H54 (cell line): ENCODE measurements around the gene TRIM33.
"Not testable (repeated sequence)": the region's sequence is repeated elsewhere in the genome, so short reads cannot be mapped to it uniquely, and the experiment has no call there.

Experiments used
- DNase-seq: peaks from one replicate; pipeline ENCODE4 v3.0.0; 2011; ENCODE audit warnings: low spot score, mixed read lengths; ENCODE audit not compliant: insufficient read length
- FAIRE-seq: peaks from 3 replicates; lab custom pipeline; 2011; peaks lifted over from hg19 to GRCh38; lab: Jason Lieb, UNC
- POLR2A ChIP-seq: IDR thresholded peaks from 2 replicates; pipeline ENCODE4 v1.6.1; 2011; ENCODE audit warnings: low read depth, mild to moderate bottlenecking, low read length

TRIM33 gene

GRCh38 chr1:114437812-114438211 is 73.2 kb downstream of the TRIM33 start:
- no peak for TF ChIP-seq POLR2A
- DNase-seq (no peak), FAIRE-seq (no peak)

GRCh38 chr1:114436799-114437198 is 74.2 kb downstream of the TRIM33 start:
- no peak for DNase-seq
- no peak for FAIRE-seq
- TF ChIP-seq POLR2A: no peak

DNA sequence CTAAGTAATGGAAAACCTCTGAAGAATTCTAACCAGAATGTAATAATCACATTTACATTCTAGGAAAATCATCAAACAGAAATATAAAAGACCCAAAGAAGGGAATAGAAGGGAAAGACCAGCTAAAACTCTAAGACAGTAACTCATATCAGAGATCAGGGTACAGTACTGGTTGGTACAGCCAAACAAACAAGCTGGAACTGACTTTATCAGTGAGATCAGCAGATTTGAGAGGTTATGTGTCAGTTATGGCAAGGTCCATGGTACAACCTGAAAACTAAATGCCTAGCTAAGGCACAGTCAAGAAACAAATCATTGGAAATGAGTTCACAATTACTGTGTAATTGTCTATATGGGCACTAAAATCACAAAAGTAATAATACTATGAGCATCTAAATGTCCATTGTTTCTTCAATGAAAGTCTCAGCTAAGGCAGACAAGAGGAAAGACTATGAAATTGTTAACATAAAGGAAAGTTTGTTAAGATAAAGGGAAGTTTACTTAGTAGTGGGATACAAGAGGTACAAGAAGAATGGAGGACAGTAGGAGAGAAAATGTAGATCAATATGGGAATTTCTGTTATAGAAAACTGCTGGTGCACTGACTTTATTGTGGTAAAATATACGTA is 75.8 kb downstream of the TRIM33 start:
- no peak for FAIRE-seq
- no peak for TF ChIP-seq POLR2A
- no peak for DNase-seq

DNA sequence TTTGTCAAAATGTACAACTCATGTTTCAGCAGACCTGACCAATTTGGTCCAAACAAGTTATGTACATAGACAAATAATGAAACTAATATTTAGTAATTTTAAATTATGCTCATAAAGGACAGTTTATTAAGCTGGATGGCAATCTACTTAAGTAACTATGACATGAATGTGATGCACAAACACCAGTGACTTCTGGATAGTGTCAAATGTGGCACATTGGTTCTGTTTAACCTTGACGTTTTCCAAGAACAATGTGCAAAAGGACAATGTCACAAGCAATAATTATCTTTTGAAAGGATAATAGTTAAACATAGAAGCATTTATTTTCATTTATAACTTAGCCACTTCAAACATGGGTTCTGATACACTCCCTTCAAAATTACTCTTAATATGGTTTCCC is 80.0 kb downstream of the TRIM33 start:
- FAIRE-seq (no peak), DNase-seq (no peak)
- TF ChIP-seq POLR2A: no peak

GRCh38 chr1:114428083-114428754 is 82.8 kb downstream of the TRIM33 start:
- FAIRE-seq (no peak), DNase-seq (no peak)
- TF ChIP-seq POLR2A: no peak

DNA sequence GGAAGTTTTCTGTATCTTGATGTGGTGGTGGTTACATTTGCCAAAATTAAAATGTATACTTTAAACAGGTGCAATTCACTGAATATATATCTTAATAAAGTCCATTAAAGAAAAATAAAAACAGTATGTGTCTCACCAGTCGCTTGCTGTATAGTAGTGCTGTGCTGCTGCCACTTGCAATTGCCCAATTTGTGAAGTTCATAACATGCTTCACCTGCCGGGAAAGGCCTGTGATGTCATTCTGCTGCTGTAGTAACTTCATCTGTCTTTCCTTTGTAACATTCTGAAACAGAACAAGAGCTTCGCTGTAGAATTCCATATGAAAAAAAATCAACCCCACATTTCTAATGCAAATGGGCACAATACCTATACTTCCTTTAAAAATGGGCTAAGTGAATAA is 83.4 kb downstream of the TRIM33 start:
- DNase-seq: no peak
- TF ChIP-seq POLR2A: no peak
- FAIRE-seq: no peak

DNA sequence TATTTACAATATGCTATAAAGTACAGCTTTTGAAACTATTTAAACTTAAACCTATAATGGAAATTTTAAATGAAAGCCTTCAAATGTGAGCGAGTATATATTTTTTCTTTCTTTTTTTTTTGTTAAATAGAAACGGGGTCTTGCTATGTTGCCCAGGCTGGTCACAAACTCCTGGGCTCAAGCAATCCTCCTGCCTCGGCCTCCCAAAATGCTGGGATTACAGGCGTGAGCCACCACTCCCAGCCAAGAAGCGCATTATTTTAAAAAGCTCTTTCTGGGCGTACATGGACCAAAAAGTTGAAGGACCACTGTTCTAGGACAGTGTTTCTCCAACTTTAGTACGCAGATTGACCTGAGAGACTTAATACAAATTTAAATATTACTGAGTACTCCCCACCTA is 87.5 kb downstream of the TRIM33 start:
- DNase-seq: no peak
- FAIRE-seq: no peak
- TF ChIP-seq POLR2A: no peak

DNA sequence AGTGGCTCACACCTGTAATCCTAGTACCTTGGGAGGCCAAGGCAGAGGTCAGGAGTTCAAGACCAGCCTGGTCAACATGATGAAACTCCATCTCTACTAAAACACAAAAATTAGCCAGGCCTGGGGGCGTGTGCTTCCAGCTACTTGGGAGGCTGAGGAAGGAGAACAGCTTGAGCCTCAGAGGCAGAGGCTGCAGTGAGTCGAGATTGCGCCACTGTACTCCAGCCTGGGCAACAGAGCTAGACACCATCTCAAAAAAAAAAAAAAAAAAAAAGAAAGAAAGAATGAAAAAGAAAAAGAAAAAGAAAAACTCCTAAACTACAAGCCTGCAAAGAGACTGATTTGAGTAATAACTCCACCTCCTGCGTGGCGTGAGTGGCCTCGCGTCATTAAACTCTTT is 92.1 kb downstream of the TRIM33 start:
- DNase-seq, FAIRE-seq: not testable (repeated sequence)

GRCh38 chr1:114397601-114398000 is 113.4 kb downstream of the TRIM33 start:
- DNase-seq (no peak), FAIRE-seq (no peak)
- no peak for TF ChIP-seq POLR2A

- FAIRE-seq: no peak
- TF ChIP-seq POLR2A: no peak
- DNase-seq: no peak
Measured at GRCh38 chr1:114395863-114396262, 115.1 kb downstream of the TRIM33 start.

- no peak for TF ChIP-seq POLR2A
- DNase-seq (no peak), FAIRE-seq (no peak)
Measured at GRCh38 chr1:114390960-114391359, 120.0 kb downstream of the TRIM33 start.

- no peak for FAIRE-seq
Measured at GRCh38 chr1:114390361-114390760, 120.6 kb downstream of the TRIM33 start.

DNA sequence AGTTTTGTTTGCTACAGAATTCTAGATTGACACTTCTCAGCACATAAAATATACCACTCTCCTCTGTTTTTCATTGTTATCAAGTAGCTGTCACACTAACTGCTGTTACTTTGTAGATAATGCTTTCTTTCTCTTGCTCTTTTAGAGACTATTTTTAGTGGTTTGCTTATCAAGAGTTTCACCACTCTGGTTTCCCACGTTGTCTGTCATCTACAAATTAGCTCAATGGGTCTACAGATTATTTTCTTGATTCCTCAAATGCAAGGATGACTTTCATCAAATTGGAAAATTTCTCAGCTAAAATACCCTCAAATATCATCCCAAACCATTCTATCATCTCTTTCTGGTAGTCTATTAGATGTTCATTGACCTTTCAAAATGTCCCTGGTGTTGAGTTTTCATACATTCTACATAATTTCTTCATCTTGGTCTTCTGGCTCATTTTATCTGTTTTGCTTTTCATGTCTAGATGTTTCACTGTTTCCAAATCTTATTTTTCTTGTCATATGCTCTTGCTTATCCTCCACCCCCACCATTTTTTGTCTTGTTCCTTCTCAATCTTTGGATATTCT is 122.5 kb downstream of the TRIM33 start:
- FAIRE-seq: no peak
- TF ChIP-seq POLR2A: no peak
- no peak for DNase-seq

More at GRCh38 chr1:114390361-114390760, 120.6 kb downstream of the TRIM33 start:
- no peak for TF ChIP-seq POLR2A
- no peak for DNase-seq

DNA sequence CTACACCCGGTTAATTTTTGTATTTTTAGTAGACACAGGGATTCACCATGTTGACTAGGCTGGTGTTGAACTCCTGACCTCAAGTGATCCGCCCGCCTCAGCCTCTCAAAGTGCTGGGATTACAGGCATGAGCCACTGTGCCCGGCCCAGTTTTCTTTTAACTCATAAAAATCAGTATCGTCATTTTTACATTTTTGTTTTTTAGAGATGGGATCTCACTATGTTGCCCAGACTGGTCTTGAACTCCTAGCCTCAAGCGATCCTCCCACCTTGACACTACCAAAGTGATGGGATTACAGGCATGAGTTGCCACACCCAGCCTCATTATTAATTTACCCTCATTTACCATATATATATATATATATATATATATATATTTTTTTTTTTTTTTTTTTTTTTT is 123.4 kb downstream of the TRIM33 start:
- DNase-seq, FAIRE-seq: not testable (repeated sequence)

DNA sequence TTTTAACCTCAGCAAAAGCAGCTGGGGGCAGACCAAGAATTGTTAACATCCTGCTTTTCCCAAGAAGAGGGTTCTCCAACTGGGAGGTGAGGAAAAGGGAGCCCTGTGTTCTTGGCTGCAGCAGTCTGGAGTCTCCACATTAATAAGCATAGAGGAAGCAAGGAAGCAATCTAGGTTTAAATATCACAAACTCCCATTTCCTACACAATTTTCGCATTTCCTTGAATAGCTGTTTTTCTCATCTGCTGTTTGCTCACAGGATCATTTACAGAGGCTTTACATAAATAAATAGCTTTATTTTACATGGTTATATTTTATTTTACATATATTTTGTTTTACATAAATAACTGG is 124.0 kb downstream of the TRIM33 start:
- FAIRE-seq: no peak
- no peak for TF ChIP-seq POLR2A
- no peak for DNase-seq
